Activated T-cell treated with anti-CD3 and anti-CD28 coated beads, Interleukin-2, amount 50 U/mL, for 24 hours (primary cell): ENCODE measurements around the gene ACOX3.
"Not testable (repeated sequence)": the region's sequence is repeated elsewhere in the genome, so short reads cannot be mapped to it uniquely, and the experiment has no call there.

Source experiments
- DNase-seq: peaks from one replicate; pipeline ENCODE4 v3.0.0-alpha.2; 2020
- H3K27ac Mint-ChIP-seq: 2 replicates; pipeline ENCODE4 v1.8.0; 2020; ENCODE audit warnings: mild to moderate bottlenecking, mixed read lengths
- H3K27me3 Mint-ChIP-seq: 2 replicates; pipeline ENCODE4 v1.8.0; 2020; ENCODE audit warnings: mixed read lengths
- H3K36me3 Mint-ChIP-seq: 2 replicates; pipeline ENCODE4 v1.8.0; 2020; ENCODE audit warnings: low read depth, mixed read lengths
- H3K4me1 Mint-ChIP-seq: 2 replicates; pipeline ENCODE4 v1.8.0; 2020; ENCODE audit warnings: low read depth, mixed read lengths
- H3K4me3 Mint-ChIP-seq: 2 replicates; pipeline ENCODE4 v1.8.0; 2020; ENCODE audit warnings: mild to moderate bottlenecking, moderate library complexity, mixed read lengths
- H3K9me3 Mint-ChIP-seq: 2 replicates; pipeline ENCODE4 v1.8.0; 2020; ENCODE audit warnings: mixed read lengths

ACOX3 gene

DNA sequence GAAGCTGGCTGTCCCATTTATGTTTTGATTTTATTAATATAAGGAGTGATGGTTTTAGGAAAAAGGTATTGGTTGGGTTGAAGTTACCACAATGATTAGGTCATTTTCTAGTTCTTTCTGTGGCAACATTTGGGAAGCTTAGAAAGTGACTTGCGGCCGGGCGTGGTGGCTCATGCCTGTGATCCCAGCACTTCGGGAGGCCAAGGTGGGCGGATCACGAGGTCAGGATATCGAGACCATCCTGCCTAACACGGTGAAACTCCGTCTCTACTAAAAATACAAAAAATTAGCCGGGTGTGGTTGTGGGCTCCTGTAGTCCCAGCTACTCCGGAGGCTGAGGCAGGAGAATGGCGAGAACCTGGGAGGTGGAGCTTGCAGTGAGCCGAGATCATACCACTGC is 54.4 kb downstream of the ACOX3 start:
- DNase-seq, H3K27me3 Mint-ChIP-seq, H3K4me3 Mint-ChIP-seq, H3K27ac Mint-ChIP-seq, H3K9me3 Mint-ChIP-seq, H3K4me1 Mint-ChIP-seq: not testable (repeated sequence)
- peaks cover 72% of the 10 kb centered on the region for H3K36me3 Mint-ChIP-seq

DNA sequence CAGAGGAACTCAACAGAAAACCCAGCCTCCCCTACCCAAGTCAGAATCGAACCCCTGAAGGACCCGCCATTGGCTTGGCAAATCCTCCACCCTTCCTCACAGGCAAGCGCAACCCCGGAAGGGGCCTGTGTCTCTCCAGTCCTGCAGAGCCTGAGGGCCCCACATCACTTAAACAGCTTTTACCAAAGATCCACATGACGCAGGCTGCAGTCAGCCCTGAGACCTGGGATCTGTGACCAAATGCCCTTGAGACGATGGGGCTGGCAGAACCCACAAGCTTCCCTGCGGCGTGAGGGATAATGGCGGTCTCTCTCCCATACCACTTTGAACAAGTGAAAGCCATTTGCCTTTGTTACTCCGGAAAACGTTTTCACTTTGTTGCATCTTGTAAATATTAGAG is 54.9 kb downstream of the ACOX3 start:
- H3K27me3 Mint-ChIP-seq: no peaks in the 10 kb centered on the region
- DNase-seq: no peak
- H3K4me1 Mint-ChIP-seq: no peaks in the 10 kb centered on the region
- H3K27ac Mint-ChIP-seq: no peak overlapping the region
- no peaks in the 10 kb centered on the region for H3K9me3 Mint-ChIP-seq
- H3K4me3 Mint-ChIP-seq: no peak overlapping the region
- H3K36me3 Mint-ChIP-seq: peaks cover 71% of the 10 kb centered on the region

DNA sequence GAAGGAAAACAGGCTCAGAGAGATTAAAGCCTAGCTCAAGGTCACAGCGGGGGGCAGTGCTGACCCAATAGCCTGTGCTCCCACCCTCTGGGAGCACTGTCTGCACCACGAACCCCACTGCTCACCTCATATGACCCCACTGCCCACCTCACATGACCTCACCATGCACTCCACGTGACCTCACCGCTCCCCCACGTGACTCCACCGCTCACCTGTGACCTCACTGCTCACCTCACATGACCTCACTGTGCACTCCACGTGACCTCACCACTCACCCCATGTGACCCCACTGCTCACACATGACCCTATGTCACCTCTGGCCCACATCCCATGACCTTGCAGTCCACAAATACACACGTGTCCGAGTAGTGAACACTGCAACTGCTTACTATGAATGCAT is 55.4 kb downstream of the ACOX3 start:
- H3K27me3 Mint-ChIP-seq: no peaks in the 10 kb centered on the region
- H3K27ac Mint-ChIP-seq: no peak overlapping the region
- H3K4me3 Mint-ChIP-seq: no peak overlapping the region
- peaks cover 67% of the 10 kb centered on the region for H3K36me3 Mint-ChIP-seq
- no peaks in the 10 kb centered on the region for H3K9me3 Mint-ChIP-seq
- H3K4me1 Mint-ChIP-seq: no peaks in the 10 kb centered on the region
- DNase-seq: no peak

DNA sequence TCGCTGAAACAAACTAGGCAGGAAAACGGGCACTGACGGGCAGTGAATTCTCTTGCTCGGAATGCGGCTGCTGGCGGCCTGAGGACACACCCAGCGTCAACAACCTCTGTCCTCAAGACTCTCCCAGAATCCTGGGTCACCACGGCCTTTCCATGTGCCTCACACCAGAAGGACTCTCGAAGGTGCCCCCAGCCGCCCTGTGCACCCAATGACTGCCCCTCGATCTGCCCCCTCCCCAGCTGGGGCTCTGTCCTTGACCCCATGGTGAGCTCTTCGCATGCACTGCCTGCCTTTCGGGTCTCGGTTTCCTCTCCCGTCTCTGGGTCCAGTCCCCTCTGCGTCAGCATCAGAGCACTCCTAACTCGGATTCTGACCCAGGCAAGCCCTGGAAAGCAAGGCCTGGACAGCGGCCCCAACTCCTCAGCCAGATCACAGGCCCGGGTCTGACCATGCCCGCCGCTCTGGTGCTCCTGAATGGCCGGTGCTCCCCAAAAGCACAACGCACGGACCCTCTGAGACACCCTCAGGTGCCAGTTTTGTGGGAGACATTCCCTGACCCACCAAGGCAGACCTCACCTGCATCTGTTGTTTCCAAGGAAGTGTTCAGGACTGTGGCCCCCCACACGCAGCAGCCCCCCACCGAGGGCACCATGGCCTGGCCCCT is 56.0 kb downstream of the ACOX3 start:
- H3K4me3 Mint-ChIP-seq: no peak overlapping the region
- H3K27ac Mint-ChIP-seq: no peak overlapping the region
- H3K9me3 Mint-ChIP-seq: no peaks in the 10 kb centered on the region
- H3K4me1 Mint-ChIP-seq: no peaks in the 10 kb centered on the region
- no peaks in the 10 kb centered on the region for H3K27me3 Mint-ChIP-seq
- peaks cover 67% of the 10 kb centered on the region for H3K36me3 Mint-ChIP-seq
- DNase-seq: no peak

DNA sequence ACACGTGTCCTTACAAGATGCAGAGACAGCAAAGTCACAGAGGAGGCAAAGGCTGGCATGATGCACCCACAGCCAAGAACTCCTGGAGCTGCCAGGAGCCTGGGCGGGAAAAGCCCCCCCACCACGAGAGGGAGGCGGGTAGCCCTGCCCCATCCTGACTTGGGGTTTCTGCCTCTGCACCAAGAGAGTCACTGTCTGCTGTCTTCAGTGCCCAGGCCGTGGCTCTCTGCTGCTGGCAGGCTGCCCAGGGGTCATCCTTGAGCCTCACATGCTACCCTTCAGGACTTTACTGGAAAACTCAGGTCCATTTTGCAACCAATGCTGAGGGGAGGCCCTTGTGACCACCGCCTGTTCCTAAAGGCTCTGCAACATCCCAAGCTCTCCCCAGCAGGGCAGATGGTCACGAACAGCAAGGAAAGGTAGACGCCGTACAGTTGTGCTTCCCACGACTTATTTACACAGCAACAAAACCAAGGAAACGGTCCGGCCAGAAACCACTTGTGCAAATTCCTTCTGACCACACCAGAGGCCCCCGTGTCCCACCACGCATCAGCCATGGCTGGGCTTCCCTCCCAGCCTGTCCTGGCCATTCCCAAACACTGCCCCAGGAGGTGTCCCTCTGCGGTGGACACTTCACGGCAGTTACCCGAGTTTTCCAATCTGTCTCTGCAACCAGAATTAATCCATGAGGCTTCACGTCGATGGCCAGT is 56.9 kb downstream of the ACOX3 start:
- Mint-ChIP-seq H3K4me1 (no peaks in the 10 kb centered on the region), H3K27ac (no peak overlapping the region), H3K27me3 (no peaks in the 10 kb centered on the region), H3K36me3 (peaks cover 60% of the 10 kb centered on the region), H3K9me3 (no peaks in the 10 kb centered on the region), H3K4me3 (no peak overlapping the region)
- no peak for DNase-seq

DNA sequence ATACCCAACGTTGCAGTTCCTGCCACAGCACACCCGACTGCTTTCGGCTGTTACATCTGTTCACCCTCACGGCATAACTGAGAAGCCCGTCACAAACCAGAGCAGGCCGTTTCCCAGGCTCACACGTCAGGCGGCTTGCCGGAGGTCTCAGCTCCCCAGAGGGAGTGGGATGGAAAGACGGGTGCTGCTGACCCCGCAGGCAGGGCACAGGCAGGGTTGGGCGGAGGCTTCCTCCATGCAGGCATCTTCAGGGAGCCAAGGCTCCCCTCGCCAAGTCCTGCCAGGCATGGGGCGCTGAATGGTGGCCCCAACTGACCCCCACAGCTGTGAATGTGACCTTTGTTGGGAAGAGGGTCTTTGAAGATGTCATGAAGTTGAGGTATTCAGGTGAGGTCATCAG is 57.5 kb downstream of the ACOX3 start:
- no peaks in the 10 kb centered on the region for H3K9me3 Mint-ChIP-seq
- no peaks in the 10 kb centered on the region for H3K4me1 Mint-ChIP-seq

DNA sequence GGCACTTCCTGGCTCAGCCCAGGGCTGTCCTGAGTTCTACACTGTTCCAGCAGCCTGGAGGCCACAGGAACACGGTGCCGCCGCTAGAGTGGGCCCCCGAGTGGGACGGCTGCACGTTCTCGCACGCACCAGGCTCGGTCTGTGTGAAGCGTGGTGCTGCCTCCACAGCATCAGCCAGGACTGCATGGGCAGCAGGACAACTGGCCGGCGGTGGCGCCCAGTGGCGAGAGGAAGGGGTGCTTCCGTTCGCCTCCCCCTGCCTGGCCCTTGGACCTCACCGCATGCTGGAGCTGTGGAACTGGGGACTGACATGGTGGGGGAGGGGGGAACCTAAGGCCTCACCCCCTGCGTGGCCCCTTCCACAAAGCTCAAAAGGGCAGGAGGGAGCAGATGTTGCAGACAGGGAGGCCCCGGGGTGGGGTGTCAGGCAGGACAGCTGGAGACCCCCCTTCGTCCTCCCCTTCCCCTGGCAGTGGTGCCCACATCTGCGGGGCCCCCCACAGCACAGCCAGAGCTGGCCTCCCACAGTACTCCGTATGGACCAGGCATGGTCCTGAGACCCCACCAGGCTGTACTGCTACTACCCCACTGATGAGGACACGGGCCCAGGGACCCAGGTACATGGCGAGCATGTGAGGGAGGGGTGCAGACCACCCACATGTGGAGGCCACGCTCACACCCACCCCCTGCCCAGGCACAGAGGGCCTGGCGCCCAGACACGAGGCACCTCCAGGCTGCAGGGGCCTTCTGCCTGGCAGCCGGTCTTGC is 58.5 kb downstream of the ACOX3 start:
- Mint-ChIP-seq H3K27me3 (no peaks in the 10 kb centered on the region), H3K27ac (no peak overlapping the region), H3K4me3 (no peak overlapping the region), H3K4me1 (no peaks in the 10 kb centered on the region), H3K36me3 (peaks cover 46% of the 10 kb centered on the region), H3K9me3 (no peaks in the 10 kb centered on the region)
- DNase-seq: no peak

More for the DNA sequence above, 57.5 kb downstream of the ACOX3 start:
- Mint-ChIP-seq H3K27me3 (no peaks in the 10 kb centered on the region), H3K4me3 (no peak overlapping the region), H3K36me3 (peaks cover 54% of the 10 kb centered on the region), H3K27ac (no peak overlapping the region)
- DNase-seq: no peak

DNA sequence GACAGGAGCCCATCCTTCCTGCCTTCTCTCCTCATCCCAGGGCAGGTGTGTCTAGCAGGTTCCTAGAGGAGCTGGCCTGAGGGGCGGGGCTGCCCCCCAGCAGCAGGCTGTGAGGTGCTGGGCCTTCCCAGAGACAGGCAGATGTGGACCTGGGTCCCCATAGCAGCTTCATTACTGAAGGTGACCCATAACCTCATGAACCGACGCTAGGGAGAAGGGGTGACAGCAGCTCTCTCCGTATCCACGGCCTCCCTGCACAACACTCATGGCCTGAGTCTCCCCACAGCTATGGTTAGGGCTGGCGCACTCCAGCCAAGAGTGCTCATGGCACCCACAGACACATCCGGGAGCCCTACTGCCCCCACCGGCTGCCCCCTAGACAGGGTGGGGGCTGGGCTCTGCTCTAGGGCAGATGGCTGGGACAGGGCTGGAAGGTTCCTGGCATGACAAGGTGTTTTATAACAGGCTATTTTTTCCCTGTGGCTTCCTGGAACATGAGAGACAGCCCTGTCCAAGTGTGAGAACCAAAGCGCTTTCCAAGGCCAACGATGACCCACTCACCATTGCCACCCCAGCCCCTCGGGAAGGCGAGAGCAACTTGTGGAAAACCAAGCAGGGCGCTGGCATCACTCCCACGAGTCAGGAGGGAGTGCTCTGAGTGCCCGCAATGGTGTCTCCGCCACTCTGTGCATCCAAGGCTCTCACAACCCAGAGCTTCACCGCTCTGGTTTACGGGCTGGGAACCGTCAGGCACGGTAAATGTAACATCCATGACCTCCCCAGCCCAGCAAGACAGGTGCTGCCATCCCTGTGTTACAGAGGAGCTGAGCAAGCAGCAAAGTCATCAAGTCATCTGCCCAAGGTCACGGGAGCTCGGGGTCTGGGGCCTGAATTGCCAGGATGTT is 59.8 kb downstream of the ACOX3 start:
- Mint-ChIP-seq H3K9me3 (no peaks in the 10 kb centered on the region), H3K36me3 (peaks cover 35% of the 10 kb centered on the region), H3K27ac (no peak overlapping the region), H3K27me3 (no peaks in the 10 kb centered on the region), H3K4me3 (no peak overlapping the region), H3K4me1 (no peaks in the 10 kb centered on the region)
- no peak for DNase-seq

DNA sequence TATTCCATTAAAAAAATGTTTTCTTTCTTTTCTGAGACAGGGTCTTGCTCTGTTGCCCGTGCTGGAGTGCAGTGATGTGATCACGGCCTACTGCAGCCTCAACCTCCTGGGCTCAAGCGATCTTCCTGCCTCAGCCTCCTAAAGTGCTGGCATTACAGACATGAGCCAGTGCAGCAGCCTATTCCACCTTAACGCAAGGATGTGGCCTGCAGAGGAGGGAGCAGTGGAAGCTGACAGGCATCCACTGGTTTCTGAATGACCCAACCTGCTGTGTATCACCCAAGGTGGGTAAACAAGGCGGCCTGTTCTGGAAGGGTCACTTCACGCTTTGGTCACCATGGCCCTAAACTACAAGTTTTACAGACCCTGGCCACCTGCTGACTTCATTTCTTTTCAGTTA is 60.8 kb downstream of the ACOX3 start:
- Mint-ChIP-seq H3K9me3 (no peaks in the 10 kb centered on the region), H3K36me3 (peaks cover 26% of the 10 kb centered on the region), H3K27ac (no peak overlapping the region), H3K4me1 (no peaks in the 10 kb centered on the region), H3K27me3 (no peaks in the 10 kb centered on the region), H3K4me3 (no peak overlapping the region)
- no peak for DNase-seq

DNA sequence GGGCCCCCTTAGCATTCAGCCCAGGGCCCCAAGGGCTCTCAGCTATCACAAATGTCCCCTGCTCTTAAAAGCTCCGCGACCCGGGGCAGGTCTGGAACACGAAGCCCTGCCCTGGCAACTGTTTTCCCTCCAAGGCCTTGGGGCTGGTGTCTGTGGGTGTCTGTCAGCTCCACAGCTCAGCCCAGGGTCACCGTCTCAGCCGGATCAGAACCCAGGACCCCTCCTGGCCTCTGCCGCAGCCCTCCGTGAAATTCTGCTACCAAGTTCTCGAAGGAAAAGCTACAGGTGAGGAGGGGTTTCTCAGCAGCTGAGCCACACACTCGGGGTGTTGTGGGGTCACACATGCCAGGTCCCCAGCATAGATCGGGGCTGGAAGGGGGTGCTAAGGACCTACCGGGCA is 61.2 kb downstream of the ACOX3 start:
- Mint-ChIP-seq H3K27me3 (no peaks in the 10 kb centered on the region), H3K27ac (no peak overlapping the region), H3K4me3 (no peak overlapping the region), H3K4me1 (no peaks in the 10 kb centered on the region), H3K9me3 (no peaks in the 10 kb centered on the region), H3K36me3 (peaks cover 21% of the 10 kb centered on the region)
- DNase-seq: no peak

DNA sequence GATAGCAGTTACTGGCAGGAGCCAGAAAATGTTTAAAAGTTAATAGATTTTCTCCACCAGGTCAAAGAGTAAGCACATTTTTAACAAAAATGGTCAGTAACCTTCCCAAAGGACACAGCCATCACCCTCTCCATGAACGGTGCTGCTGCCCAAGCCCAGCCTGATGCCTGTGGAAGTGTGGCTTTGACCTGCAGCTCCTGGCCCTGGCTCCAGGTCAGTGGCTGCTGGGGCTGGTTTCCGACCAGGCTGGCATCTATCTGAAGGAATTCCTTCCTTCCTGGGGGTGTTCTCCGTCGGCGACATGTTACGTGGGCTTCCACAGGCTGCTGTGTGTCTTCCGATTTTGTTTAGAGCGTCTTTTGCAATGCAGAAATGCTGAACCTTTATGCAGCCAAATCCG is 61.7 kb downstream of the ACOX3 start:
- Mint-ChIP-seq H3K4me3 (no peak overlapping the region), H3K27me3 (no peaks in the 10 kb centered on the region), H3K4me1 (no peaks in the 10 kb centered on the region), H3K36me3 (peaks cover 18% of the 10 kb centered on the region), H3K9me3 (no peaks in the 10 kb centered on the region), H3K27ac (no peak overlapping the region)
- DNase-seq: no peak

DNA sequence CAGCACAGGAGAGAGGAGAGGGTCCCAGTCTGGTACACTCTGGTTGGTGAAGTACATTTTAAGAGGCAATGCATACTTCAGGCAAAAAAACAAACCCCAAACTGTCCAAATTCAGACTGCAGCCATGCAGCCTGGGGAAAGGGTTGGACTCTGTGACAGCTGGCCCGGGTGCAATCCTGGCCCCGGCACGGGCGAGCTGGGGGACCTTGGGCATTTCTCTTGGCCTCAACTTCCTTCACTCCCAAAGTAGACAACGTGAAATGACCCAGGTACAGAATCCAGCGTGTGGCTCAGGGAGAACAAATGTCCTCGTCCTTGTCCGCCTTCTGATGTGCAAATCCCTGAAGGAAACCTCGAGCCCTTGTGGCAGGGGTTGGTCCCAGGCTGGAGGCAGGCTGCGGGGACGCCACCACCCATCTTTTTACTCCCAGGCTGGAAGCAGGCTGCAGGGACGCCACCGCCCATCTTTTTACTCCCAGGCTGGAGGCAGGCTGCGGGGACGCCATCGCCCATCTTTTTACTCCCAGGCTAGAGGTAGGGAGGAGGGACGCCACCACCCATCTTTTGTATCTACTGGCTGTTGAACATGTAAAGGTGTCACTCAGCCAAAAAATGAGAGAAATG is 62.3 kb downstream of the ACOX3 start:
- peaks cover 20% of the 10 kb centered on the region for H3K36me3 Mint-ChIP-seq
- no peak for DNase-seq
- no peaks in the 10 kb centered on the region for H3K27me3 Mint-ChIP-seq
- no peak overlapping the region for H3K27ac Mint-ChIP-seq
- H3K4me1 Mint-ChIP-seq: no peaks in the 10 kb centered on the region
- no peaks in the 10 kb centered on the region for H3K9me3 Mint-ChIP-seq
- H3K4me3 Mint-ChIP-seq: no peak overlapping the region

DNA sequence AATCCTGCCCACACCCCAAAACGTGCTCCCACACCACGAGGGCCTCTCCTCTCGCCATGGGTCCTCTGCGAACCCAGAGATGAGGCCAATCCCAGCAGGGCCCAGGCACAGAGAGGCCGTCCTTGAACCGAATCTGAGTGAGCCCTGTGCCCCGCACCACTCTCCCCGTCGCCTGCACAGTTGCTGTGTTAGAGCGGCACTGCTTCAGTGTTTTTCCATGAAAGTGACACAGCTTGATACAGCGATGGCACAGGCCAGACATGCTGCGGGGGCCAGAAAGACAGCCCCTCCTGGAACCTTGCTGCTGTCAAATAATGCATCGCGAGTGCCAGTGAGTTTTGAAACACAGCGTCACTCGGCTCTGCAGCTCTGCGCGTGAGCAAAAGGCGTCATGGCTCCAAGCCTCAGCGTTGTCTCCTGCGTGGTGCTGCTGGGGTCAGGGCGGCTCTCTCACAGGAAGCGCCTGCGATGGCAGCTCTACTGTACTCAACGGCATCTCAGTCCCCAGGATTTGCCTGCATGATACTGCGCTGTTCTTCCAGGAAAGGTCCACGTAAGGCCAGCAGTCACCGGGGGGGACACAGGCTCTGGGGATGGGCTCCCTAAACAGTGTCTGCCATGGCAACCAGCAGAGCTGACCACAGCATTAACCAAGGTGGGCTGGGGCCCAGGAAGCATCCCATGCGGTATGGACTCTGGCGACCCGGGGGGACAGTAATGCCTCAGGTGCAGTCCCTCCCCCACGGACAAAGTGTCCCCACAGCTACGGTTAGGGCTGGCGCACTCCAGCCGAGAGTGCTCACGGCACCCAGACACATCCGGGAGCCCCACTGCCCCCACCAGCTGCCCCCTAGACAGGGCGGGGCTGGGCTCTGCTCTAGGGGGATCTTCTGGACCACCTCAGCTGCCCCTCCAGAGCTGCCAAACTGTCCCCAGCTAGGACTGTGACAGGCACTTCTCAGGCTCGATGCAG is 63.1 kb downstream of the ACOX3 start:
- no peaks in the 10 kb centered on the region for H3K9me3 Mint-ChIP-seq
- H3K4me1 Mint-ChIP-seq: no peaks in the 10 kb centered on the region
- no peak overlapping the region for H3K4me3 Mint-ChIP-seq
- H3K27ac Mint-ChIP-seq: no peak overlapping the region
- H3K27me3 Mint-ChIP-seq: no peaks in the 10 kb centered on the region
- peaks cover 22% of the 10 kb centered on the region for H3K36me3 Mint-ChIP-seq
- DNase-seq: no peak
